Left ventricle myocardium superior (tissue), 1 donor: Measurements from ENCODE around the gene CDS1. TPM values are rescaled to one million over a fixed set of nuclear protein-coding genes. Genes with fewer than 3 reads are reported as not detected.
A peak's percentile ranks its signal among the peaks of the same experiment; 100 is the strongest.

ENCODE experiments used
- ATAC-seq: fragments of 200-7000 bp; cut with Tn5 transposase; one replicate; pipeline ENCODE4 v1.9.1; 2020; ENCODE audit warnings: mild to moderate bottlenecking, moderate library complexity
- DNase-seq: peaks from one replicate; pipeline ENCODE4 v3.0.0-alpha.2; 2020
- intact Hi-C: fragments of 100-400 bp; cut with micrococcal nuclease; formaldehyde crosslinking; loops from one replicate; pipeline ENCODE4 v1.11.0; 2022
- total RNA-seq: library from RNA; stranded (reverse); fragmentation: NEBNext Ultra II Directional; extraction: Animal tissue kit (Norgen Biotek cat#: 25700); gene quantifications from one replicate; pipeline ENCODE4 v1.2.1, GENCODE V29; 2021
- donor health status: DM: no; HTN: yes; CAD: no; lungs with severe emphysema.

Gene CDS1
- total RNA-seq, 1 donor from 2014 or later: 0.55 TPM

GRCh38 chr4:84596826-84597225 lies 13.9 kb downstream of the CDS1 start:
- peak; percentile 79 for ATAC-seq
- intact Hi-C loops: no loop called here
- DNase-seq: no peak

GRCh38 chr4:84597450-84597849 lies 14.5 kb downstream of the CDS1 start:
- intact Hi-C loops: no loop called here

DNA sequence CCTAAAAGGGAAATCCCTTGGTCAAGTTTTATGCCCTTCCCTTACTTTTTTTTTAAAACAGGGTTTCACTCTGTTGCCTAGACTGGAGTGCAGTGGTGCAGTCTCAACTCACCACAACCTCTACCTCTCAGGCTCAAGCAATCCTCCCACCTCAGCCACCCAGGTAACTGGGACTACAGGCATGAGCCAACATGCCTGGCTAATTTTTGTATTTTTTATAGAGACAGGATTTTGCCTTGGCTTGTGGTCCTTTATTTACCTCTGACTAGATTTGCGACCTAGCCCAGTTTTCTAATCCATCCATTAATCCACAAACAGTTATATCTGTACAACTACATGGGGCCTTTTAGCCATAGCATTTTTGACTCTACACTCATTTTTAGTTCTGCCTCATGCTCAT lies 23.7 kb downstream of the CDS1 start:
- DNase-seq: no peak
- ATAC-seq: no peak
- intact Hi-C loops: no loop called here

More at GRCh38 chr4:84597450-84597849, 14.5 kb downstream of the CDS1 start:
- DNase-seq (no peak), ATAC-seq (no peak)

GRCh38 chr4:84611531-84611930 lies 28.6 kb downstream of the CDS1 start:
- ATAC-seq (no peak), DNase-seq (no peak)
- intact Hi-C loops: no loop called here

DNA sequence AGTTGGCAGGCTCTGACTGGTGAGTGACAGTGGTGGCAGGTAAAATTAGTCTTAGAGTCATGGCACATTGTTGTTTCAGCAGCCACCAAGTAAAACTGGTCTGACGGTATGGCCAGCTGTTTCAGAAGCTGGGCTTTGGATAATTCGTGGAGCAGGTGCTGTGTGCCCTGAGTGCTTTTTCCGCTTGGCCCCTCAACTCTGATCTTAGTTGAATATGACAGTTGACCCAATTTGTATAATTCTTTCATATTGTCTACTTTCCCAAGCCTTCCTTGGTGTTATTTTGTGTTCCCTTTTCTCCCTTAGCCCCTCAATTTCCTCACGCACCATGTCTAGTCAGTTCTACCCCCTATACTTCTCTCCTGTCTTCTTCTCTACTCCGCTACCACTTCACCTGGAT lies 32.0 kb downstream of the CDS1 start:
- DNase-seq (no peak), ATAC-seq (no peak)
- intact Hi-C loops: no loop called here

DNA sequence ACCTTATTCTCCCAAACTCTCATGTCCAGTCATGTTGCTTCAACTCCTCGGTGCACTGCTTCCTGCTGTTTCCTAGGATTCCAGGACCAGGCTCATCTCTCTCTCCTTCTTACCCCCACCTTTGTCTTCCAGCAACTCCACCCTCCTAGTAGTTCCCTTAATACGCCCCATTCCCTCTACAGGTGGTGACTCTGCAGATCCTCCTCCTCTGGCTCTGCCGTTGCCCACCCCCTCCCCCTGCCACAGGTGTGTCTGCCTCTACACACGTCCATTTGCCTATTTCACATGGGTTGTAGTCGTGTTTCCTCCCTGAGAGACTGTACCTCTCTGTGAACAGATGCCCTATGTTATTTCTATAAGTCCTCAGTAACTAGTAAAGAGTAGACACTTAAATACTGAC lies 32.4 kb downstream of the CDS1 start:
- ATAC-seq (no peak), DNase-seq (no peak)
- intact Hi-C loops: no loop called here

DNA sequence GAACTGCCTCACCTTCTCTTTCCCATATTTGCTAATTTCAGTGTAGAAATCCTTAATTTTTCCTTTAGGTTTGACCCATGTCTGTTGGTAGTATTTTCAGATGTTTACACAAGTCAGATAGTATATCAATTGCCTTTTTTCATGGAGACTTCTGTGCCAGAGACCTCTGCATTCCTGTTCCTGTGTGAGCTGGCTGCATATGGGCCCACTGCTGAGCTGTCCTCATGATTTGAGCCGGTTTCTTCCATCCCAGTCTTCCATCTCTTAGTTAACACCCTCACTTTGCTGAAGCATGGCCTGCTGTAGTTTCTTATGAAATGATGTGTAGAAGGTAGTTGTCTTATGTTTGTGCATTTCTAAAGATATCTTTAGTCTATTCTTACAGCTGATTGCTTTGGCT lies 40.0 kb downstream of the CDS1 start:
- intact Hi-C loops: no loop called here
- no peak for DNase-seq
- ATAC-seq: no peak

GRCh38 chr4:84623661-84624060 lies 40.7 kb downstream of the CDS1 start:
- DNase-seq (no peak), ATAC-seq (no peak)
- intact Hi-C loops: no loop called here

GRCh38 chr4:84626673-84627072 lies 43.7 kb downstream of the CDS1 start:
- DNase-seq (no peak), ATAC-seq (no peak)
- intact Hi-C loops: no loop called here

- intact Hi-C loops: no loop called here
These were observed 48.6 kb downstream of the CDS1 start for GRCh38 chr4:84631573-84631972.

GRCh38 chr4:84632092-84632491 lies 49.2 kb downstream of the CDS1 start:
- intact Hi-C loops: no loop called here
- ATAC-seq: no peak

More at GRCh38 chr4:84631573-84631972, 48.6 kb downstream of the CDS1 start:
- DNase-seq: no peak
- ATAC-seq: no peak

DNA sequence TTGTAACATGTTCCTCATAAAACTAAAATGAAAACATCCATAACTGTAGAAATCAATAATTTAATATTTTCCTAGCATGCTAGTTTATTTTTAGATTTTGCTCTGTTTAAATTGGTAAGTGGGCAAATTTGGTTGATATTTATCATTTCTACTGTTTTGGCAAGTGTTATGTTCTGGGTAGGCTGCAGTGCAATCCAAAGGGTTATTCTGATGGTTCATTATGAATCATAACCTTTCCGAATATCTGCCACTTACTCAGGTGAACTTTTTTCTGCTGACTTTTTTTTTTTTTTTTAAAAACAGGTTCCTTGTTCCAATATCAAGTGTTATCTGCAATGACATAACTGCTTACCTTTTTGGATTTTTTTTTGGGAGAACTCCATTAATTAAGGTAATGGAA lies 52.0 kb downstream of the CDS1 start:
- ATAC-seq (no peak), DNase-seq (no peak)
- intact Hi-C loops: no loop called here

More at GRCh38 chr4:84632092-84632491, 49.2 kb downstream of the CDS1 start:
- no peak for DNase-seq

- no peak for ATAC-seq
- intact Hi-C loops: no loop called here
- DNase-seq: no peak
These were observed 55.2 kb downstream of the CDS1 start for GRCh38 chr4:84638092-84638491.

DNA sequence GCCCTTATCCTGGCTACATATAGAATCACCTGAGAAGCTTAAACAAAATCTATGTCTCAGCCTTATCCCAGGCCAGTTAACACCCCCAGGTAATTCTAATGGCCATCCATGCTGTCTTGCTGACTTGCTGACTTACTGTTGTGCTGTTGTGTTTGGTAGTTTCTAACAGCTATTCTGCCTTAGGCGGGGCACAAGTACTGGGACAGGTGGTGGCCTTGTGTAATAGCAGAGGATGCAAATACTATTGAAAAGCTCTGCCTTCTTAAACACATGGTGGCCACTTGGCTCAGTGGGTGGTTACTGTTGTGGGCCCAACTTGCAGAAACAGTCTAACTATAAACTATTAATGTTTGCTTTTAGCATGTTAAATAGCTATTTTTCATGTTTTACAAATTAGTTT lies 56.2 kb downstream of the CDS1 start:
- intact Hi-C loops: no loop called here
- no peak for ATAC-seq
- no peak for DNase-seq

- intact Hi-C loops: no loop called here
- DNase-seq: no peak
These were observed 61.2 kb downstream of the CDS1 start for GRCh38 chr4:84644087-84644486.

GRCh38 chr4:84647312-84647884 lies 64.5 kb downstream of the CDS1 start:
- no peak for DNase-seq
- intact Hi-C loops: no loop called here
- ATAC-seq: no peak

More at GRCh38 chr4:84644087-84644486, 61.2 kb downstream of the CDS1 start:
- ATAC-seq: no peak

- DNase-seq: no peak
- intact Hi-C loops: no loop called here
- ATAC-seq: no peak
These were observed 65.3 kb downstream of the CDS1 start for GRCh38 chr4:84648178-84648577.

- intact Hi-C loops: no loop called here
- no peak for ATAC-seq
- DNase-seq: no peak
These were observed 66.1 kb downstream of the CDS1 start for GRCh38 chr4:84648863-84649647.

- intact Hi-C loops: no loop called here
- ATAC-seq (no peak), DNase-seq (no peak)
These were observed 68.6 kb downstream of the CDS1 start for GRCh38 chr4:84651499-84651898.

DNA sequence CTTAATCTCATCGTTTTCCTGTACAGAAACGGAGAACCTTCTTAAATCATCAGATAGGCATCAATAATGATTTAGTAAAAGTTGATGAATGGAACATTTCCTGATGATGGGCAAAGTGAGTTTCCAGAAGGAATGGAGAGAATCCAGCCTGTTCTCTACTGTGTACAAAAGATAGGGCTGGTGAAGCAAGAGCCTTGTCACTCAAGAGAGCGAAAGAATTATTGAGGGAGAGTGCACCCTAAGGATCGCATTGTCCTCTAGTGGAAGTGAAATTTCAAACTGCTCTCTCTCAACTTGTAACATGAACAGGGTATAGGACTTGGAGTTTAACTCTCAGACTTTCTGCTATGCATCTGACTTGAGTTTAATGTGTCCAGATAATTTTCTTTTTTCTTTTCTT lies 69.6 kb downstream of the CDS1 start:
- ATAC-seq (no peak), DNase-seq (no peak)
- intact Hi-C loops: no loop called here

DNA sequence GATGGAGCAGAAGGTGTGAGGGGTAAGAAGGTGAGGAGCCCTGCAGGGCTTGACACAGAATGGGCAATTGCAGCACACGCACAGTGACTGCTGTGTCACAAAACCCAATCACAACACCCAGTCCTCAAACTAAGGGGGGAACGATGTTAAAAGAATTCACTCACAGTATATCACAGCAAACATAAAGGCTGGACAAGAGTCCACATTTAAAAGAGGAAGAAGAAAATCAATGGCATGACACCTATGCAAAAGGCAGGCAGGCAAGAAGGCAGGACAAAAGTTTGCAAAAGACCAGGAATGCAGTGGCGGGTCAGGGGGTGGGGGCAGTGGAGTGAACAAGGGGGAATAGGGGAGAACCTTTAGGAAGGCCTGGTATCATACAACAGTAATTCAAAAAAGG lies 77.7 kb downstream of the CDS1 start:
- intact Hi-C loops: no loop called here
- DNase-seq (no peak), ATAC-seq (no peak)
